GM06990 (cell line): ENCODE measurements around the gene SNX22.

ENCODE experiments used
- DNase-seq: peaks from one replicate; pipeline ENCODE4 v3.0.0-alpha.2; 2011; ENCODE audit not compliant: insufficient read length; ENCODE audit errors: extremely low read depth
- H3K27me3 ChIP-seq: replicated peaks from 2 replicates; pipeline ENCODE4 v1.6.0; 2011; ENCODE audit warnings: low read length; ENCODE audit not compliant: control insufficient read depth, insufficient read depth
- H3K36me3 ChIP-seq: 2 replicates; pipeline ENCODE4 v1.5.1; 2011; ENCODE audit warnings: low read length; ENCODE audit not compliant: control insufficient read depth, insufficient read depth
- H3K4me3 ChIP-seq: replicated peaks from 2 replicates; pipeline ENCODE4 v1.5.1; 2011; ENCODE audit warnings: low read depth, mild to moderate bottlenecking, control low read depth, low read length
- CTCF ChIP-seq: IDR thresholded peaks from 2 replicates; pipeline ENCODE4 v1.5.1; 2011; ENCODE audit warnings: low read length, control low read depth, mild to moderate bottlenecking, inconsistent platforms; ENCODE audit not compliant: insufficient read depth, poor library complexity, severe bottlenecking

SNX22 gene

GRCh38 chr15:64156652-64157331, 5.3 kb downstream of the SNX22 start:
- H3K36me3 ChIP-seq: peaks cover 51% of the 10 kb centered on the region
- no peaks in the 10 kb centered on the region for H3K27me3 ChIP-seq
- no peak for TF ChIP-seq CTCF
- H3K4me3 ChIP-seq: no peak overlapping the region
- DNase-seq: no peak

- peaks cover 51% of the 10 kb centered on the region for H3K36me3 ChIP-seq
Observed at GRCh38 chr15:64157599-64158125, 6.1 kb downstream of the SNX22 start.

GRCh38 chr15:64158363-64159134, 7.0 kb downstream of the SNX22 start:
- no peak for TF ChIP-seq CTCF
- Histone ChIP-seq H3K36me3 (peaks cover 51% of the 10 kb centered on the region), H3K4me3 (no peak overlapping the region), H3K27me3 (no peaks in the 10 kb centered on the region)
- no peak for DNase-seq

More at GRCh38 chr15:64157599-64158125, 6.1 kb downstream of the SNX22 start:
- Histone ChIP-seq H3K27me3 (no peaks in the 10 kb centered on the region), H3K4me3 (no peak overlapping the region)
- TF ChIP-seq CTCF: no peak
- DNase-seq: no peak

- no peaks in the 10 kb centered on the region for H3K27me3 ChIP-seq
- DNase-seq: no peak
- peaks cover 32% of the 10 kb centered on the region for H3K36me3 ChIP-seq
- no peak for TF ChIP-seq CTCF
- H3K4me3 ChIP-seq: peak overlapping the region; percentile 97
Observed at GRCh38 chr15:64161688-64162477, 10.4 kb downstream of the SNX22 start.

- Histone ChIP-seq H3K27me3 (no peaks in the 10 kb centered on the region), H3K36me3 (peaks cover 26% of the 10 kb centered on the region), H3K4me3 (peak overlapping the region; percentile 97)
- DNase-seq: no peak
- no peak for TF ChIP-seq CTCF
Observed at GRCh38 chr15:64162478-64162868, 10.9 kb downstream of the SNX22 start.
